K562 (cell line): ENCODE data around the gene INPP4B. TPM values are rescaled to one million over a fixed set of nuclear protein-coding genes. Genes with fewer than 3 reads are reported as not detected.

ENCODE experiments used
- ATAC-seq: fragments of 200-7000 bp; cut with Tn5 transposase; 3 replicates; pipeline ENCODE4 v1.9.1; 2020; ENCODE audit warnings: moderate library complexity
- BruUV-seq: library from RNA; stranded (reverse); fragments of 400-500 nt; replicated peaks from 2 replicates; lab custom pipeline; 2021; lab: Mats Ljungman, UMichigan
- CTCF ChIA-PET: fragments of 300-600 bp; formaldehyde crosslinking; extraction: SDS; loops from one replicate; lab custom pipeline; 2021; ENCODE audit warnings: low intra/inter-chr PET ratio; lab: Yijun Ruan, JAX
- POLR2A ChIA-PET: fragments of 300-600, 350-650 bp; sonication (Branson Sonifier 250); formaldehyde crosslinking; extraction: SDS; loops from one replicate; lab custom pipeline; 2021; ENCODE audit warnings: antibody characterized with exemption, inconsistent platforms; lab: Yijun Ruan, JAX
- DNase-seq, 4 experiments: peaks; one replicate each; pipeline versions ENCODE4 v3.0.0 to v3.0.0-alpha.2; 2011 to 2018; ENCODE audit warnings: low spot score in 3 of 4, mixed read lengths in 3 of 4; ENCODE audit errors: extremely low read depth in 1 of 4
- FAIRE-seq: peaks from 2 replicates; lab custom pipeline; 2011; peaks lifted over from hg19 to GRCh38; lab: Jason Lieb, UNC
- H2AFZ ChIP-seq: 2 replicates; pipeline ENCODE4 v1.6.0; 2011; ENCODE audit warnings: low read depth, low read length, control low read depth, inconsistent platforms
- H3K27ac ChIP-seq: fragments of 200-600 bp; 3 replicates; pipeline ENCODE4 v1.8.0; 2011; ENCODE audit warnings: low read depth, mild to moderate bottlenecking, control low read depth, inconsistent platforms, low read length, moderate library complexity, mixed read lengths; ENCODE audit errors: extremely low read depth
- H3K27me3 ChIP-seq, 2 experiments: fragments of 300-600 bp in 1 of 2; 2 replicates in 1 of 2; 3 replicates in 1 of 2; pipeline versions ENCODE4 v1.6.0 to v1.8.0; 2011; ENCODE audit warnings: inconsistent platforms in 2 of 2, low read length in 2 of 2, mild to moderate bottlenecking in 1 of 2, mixed read lengths in 1 of 2, moderate library complexity in 1 of 2; ENCODE audit not compliant: control insufficient read depth in 2 of 2, insufficient read depth in 2 of 2
- H3K36me3 ChIP-seq: fragments of 300-600 bp; 3 replicates; pipeline ENCODE4 v1.8.0; 2011; ENCODE audit warnings: mild to moderate bottlenecking, low read length, inconsistent platforms; ENCODE audit not compliant: control insufficient read depth, insufficient read depth
- H3K4me1 ChIP-seq, 2 experiments: fragments of 200-600 bp in 1 of 2; replicated peaks in 1 of 2; 2 replicates in 1 of 2; 3 replicates in 1 of 2; pipeline versions ENCODE4 v1.5.1 to v1.8.0; 2011; ENCODE audit warnings: inconsistent platforms in 2 of 2, low read length in 2 of 2, mild to moderate bottlenecking in 1 of 2, mixed read lengths in 1 of 2, moderate library complexity in 1 of 2; ENCODE audit not compliant: control insufficient read depth in 2 of 2, insufficient read depth in 2 of 2
- H3K4me2 ChIP-seq: 2 replicates; pipeline ENCODE4 v1.6.1; 2011; ENCODE audit warnings: low read length, control low read depth, inconsistent platforms, mixed read lengths; ENCODE audit not compliant: insufficient read depth
- H3K4me3 ChIP-seq: fragments of 200-600 bp; sonication (generic), shearing (Covaris generic); 2 replicates; pipeline ENCODE4 v1.5.1; 2016; ENCODE audit warnings: control low read depth, inconsistent platforms
- H3K79me2 ChIP-seq: fragments of 200-600 bp; 3 replicates; pipeline ENCODE4 v1.8.0; 2011; ENCODE audit warnings: low read length, inconsistent platforms; ENCODE audit not compliant: control insufficient read depth, insufficient read depth
- H3K9ac ChIP-seq, 2 experiments: 2 replicates each; pipeline versions ENCODE4 v1.6.0 to v1.6.1; 2011; ENCODE audit warnings: low read depth in 2 of 2, low read length in 2 of 2, control low read depth in 1 of 2, inconsistent platforms in 1 of 2, mild to moderate bottlenecking in 1 of 2, mixed read lengths in 1 of 2; ENCODE audit not compliant: insufficient read depth in 1 of 2
- H3K9me1 ChIP-seq: one replicate; pipeline ENCODE4 v1.6.0; 2011; ENCODE audit warnings: inconsistent platforms, mild to moderate bottlenecking, low read length, moderate library complexity; ENCODE audit not compliant: control insufficient read depth, insufficient read depth
- H3K9me3 ChIP-seq: replicated peaks from 2 replicates; pipeline ENCODE4 v1.5.1; 2011; ENCODE audit warnings: low read depth, low read length, inconsistent platforms; ENCODE audit not compliant: control insufficient read depth, insufficient read depth
- H4K20me1 ChIP-seq: replicated peaks from 2 replicates; pipeline ENCODE4 v1.6.1; 2011; ENCODE audit warnings: low read length, inconsistent platforms, mixed read lengths; ENCODE audit not compliant: control insufficient read depth, insufficient read depth
- ATF3 ChIP-seq, 2 experiments: fragments of 450-650 bp in 1 of 2; sonication (generic) in 1 of 2; formaldehyde crosslinking in 1 of 2; IDR thresholded peaks in 1 of 2; conservative IDR thresholded peaks in 1 of 2; 2 replicates each; pipeline versions ENCODE4 v1.6.1 to v1.8.1; 2016 to 2023; ENCODE audit warnings: mild to moderate bottlenecking in 2 of 2, moderate library complexity in 2 of 2, inconsistent platforms in 1 of 2, missing genetic modification reagents in 1 of 2
- CBX1 ChIP-seq: sonication (generic); IDR thresholded peaks from 2 replicates; pipeline ENCODE4 v1.6.1; 2016; ENCODE audit warnings: antibody characterized with exemption, low read depth, mild to moderate bottlenecking
- CC2D1A ChIP-seq: fragments of 450-650 bp; IDR thresholded peaks from 2 replicates; pipeline ENCODE4 v1.6.1; 2017; ENCODE audit warnings: mild to moderate bottlenecking
- CREBBP ChIP-seq: IDR thresholded peaks from one replicate; pipeline ENCODE4 v1.6.1; 2012; ENCODE audit warnings: low read depth, mild to moderate bottlenecking, control low read depth, inconsistent platforms, low read length
- CTCFL ChIP-seq: IDR thresholded peaks from 2 replicates; pipeline ENCODE4 v1.6.1; 2011; ENCODE audit warnings: borderline replicate concordance, low read depth, mild to moderate bottlenecking, moderate library complexity, low read length; ENCODE audit not compliant: insufficient read depth, poor library complexity, severe bottlenecking
- ELK3 ChIP-seq: fragments of 450-650 bp; formaldehyde crosslinking; IDR thresholded peaks from 2 replicates; pipeline ENCODE4 v1.4.0; 2020; ENCODE audit warnings: mild to moderate bottlenecking
- HDAC3 ChIP-seq: fragments of 450-650 bp; IDR thresholded peaks from 2 replicates; pipeline ENCODE4 v1.6.1; 2018; ENCODE audit warnings: borderline replicate concordance, mild to moderate bottlenecking, moderate library complexity; ENCODE audit not compliant: partially characterized antibody
- IFI16 ChIP-seq: fragments of 250-450 bp; sonication (Bioruptor Pico); IDR thresholded peaks from 2 replicates; pipeline ENCODE4 v2.1.2; 2022; ENCODE audit warnings: mild to moderate bottlenecking, inconsistent platforms
- ILK ChIP-seq: fragments of 450-650 bp; IDR thresholded peaks from 2 replicates; pipeline ENCODE4 v1.6.1; 2016; ENCODE audit warnings: missing genetic modification characterization, low read depth, mild to moderate bottlenecking, missing compliant biosample characterization, moderate library complexity, borderline replicate concordance
- KLF6 ChIP-seq: fragments of 250-450 bp; sonication (Bioruptor Pico); IDR thresholded peaks from 2 replicates; pipeline ENCODE4 v1.4.0; 2020; ENCODE audit warnings: mild to moderate bottlenecking, moderate library complexity, borderline replicate concordance
- RBM22 ChIP-seq: fragments of 200-400 bp; formaldehyde crosslinking; IDR thresholded peaks from 2 replicates; pipeline ENCODE4 v1.6.1; 2018; ENCODE audit warnings: low read length, low read depth; ENCODE audit not compliant: poor library complexity, severe bottlenecking
- SOX6 ChIP-seq: fragments of 450-650 bp; IDR thresholded peaks from 2 replicates; pipeline ENCODE4 v1.6.1; 2014; ENCODE audit warnings: mild to moderate bottlenecking
- TCF3 ChIP-seq: sonication (generic); formaldehyde crosslinking; IDR thresholded peaks from 2 replicates; pipeline ENCODE4 v1.4.0; 2020; ENCODE audit warnings: mild to moderate bottlenecking, missing genetic modification reagents
- XRCC4 ChIP-seq: IDR thresholded peaks from one replicate; pipeline ENCODE4 v1.6.1; 2011; ENCODE audit not compliant: insufficient read depth, insufficient read length; ENCODE audit errors: extremely low read depth
- YBX1 ChIP-seq: fragments of 450-650 bp; IDR thresholded peaks from 2 replicates; pipeline ENCODE4 v1.7.1; 2016; ENCODE audit warnings: mild to moderate bottlenecking
- ZNF146 ChIP-seq: IDR thresholded peaks from one replicate; pipeline ENCODE4 v1.6.1; 2018; ENCODE audit warnings: missing compliant biosample characterization; ENCODE audit not compliant: unreplicated experiment
- ZNF197 ChIP-seq: fragments of 200-800 bp; sonication (Bioruptor generic); IDR thresholded peaks from 2 replicates; pipeline ENCODE4 v1.6.1; 2016; ENCODE audit warnings: low read depth, missing genetic modification characterization, missing compliant biosample characterization
- ZNF212 ChIP-seq: fragments of 450-650 bp; formaldehyde crosslinking; IDR thresholded peaks from 2 replicates; pipeline ENCODE4 v1.4.0; 2020; ENCODE audit warnings: mild to moderate bottlenecking
- WGBS: fragments of 100-300 bp; shearing (Covaris generic); methylation state at CpG from one replicate; pipeline ENCODE4 v1.1.6; 2016; ENCODE audit warnings: low coverage, mixed read lengths; ENCODE audit not compliant: insufficient coverage; ENCODE audit errors: missing lambda C conversion rate; 5-methylcytosine and 5-hydroxymethylcytosine counted together
- in situ Hi-C: fragments of 300-500 bp; cut with MboI; formaldehyde crosslinking; loops from 4 replicates; pipeline ENCODE4 v1.15.0; 2018; ENCODE audit warnings: inconsistent platforms, mixed read lengths
- intact Hi-C: fragments of 100-400 bp; cut with micrococcal nuclease; formaldehyde crosslinking; loops from 2 replicates; pipeline ENCODE4 v1.14.2; 2022
- polyA plus RNA-seq, 8 experiments: library from polyadenylated mRNA; depleted of rRNA in 4 of 8; stranded (reverse) in 5 of 8; unstranded in 3 of 8; fragments of >200 nt; fragmentation: Nextera tagmentation in 2 of 8; fragmentation: Illumina TruSeq in 1 of 8; extraction: Ambion mirVana in 2 of 8; extraction: Trizol in 1 of 8; gene quantifications; 2 replicates each; pipeline versions ENCODE4 v1.2.1 to v1.2.3, GENCODE V29; 2011 to 2014; ENCODE audit warnings: inconsistent platforms in 1 of 8, missing spikeins in 1 of 8
- total RNA-seq, 7 experiments: library from RNA; depleted of rRNA in 6 of 7; stranded (reverse); fragments of >200 nt in 6 of 7; fragmentation: Illumina TruSeq in 2 of 7; extraction: Trizol in 2 of 7; gene quantifications; 2 replicates each; pipeline versions ENCODE4 v1.2.1 to v1.2.3, GENCODE V29; 2011 to 2021; ENCODE audit warnings: low replicate concordance in 1 of 7

Gene INPP4B
- total and polyA plus RNA-seq, 9 of the 15 experiments (the other 6 are each of a cell fraction or from before 2014, with no cell fraction given): 0.04 to 0.11 TPM; not detected in 7

GRCh38 chr4:142565771-142566170, 280.3 kb downstream of the INPP4B start:
- ChIA-PET CTCF (no interaction called here), POLR2A (no interaction called here)
- H3K4me3 ChIP-seq: no peak overlapping the region
- intact Hi-C loops: no loop called here
- 5% methylated on average over 7 of the region's 7 CpGs for WGBS
- ATAC-seq (no peak), FAIRE-seq (no peak), DNase-seq (no peak)
- no peak overlapping the region for H3K27ac ChIP-seq
- H2AFZ ChIP-seq: no peak overlapping the region
- H3K79me2 ChIP-seq: no peaks in the 10 kb centered on the region
- H3K9ac ChIP-seq: no peak overlapping the region
- no peaks in the 10 kb centered on the region for H3K9me1 ChIP-seq
- no peaks in the 10 kb centered on the region for H3K4me1 ChIP-seq
- in situ Hi-C loops: no loop called here
- no TSS peak for BruUV-seq
- no peaks in the 10 kb centered on the region for H3K27me3 ChIP-seq
- H3K4me2 ChIP-seq: no peak overlapping the region
- no peak for TF ChIP-seq TCF3 (CRISPR knock-in tag)
- no peak for TF ChIP-seq XRCC4
- no peak for TF ChIP-seq CBX1
- TF ChIP-seq ZNF146 (CRISPR knock-in tag): no peak
- no peak for TF ChIP-seq CC2D1A
- no peak for TF ChIP-seq ELK3
- TF ChIP-seq YBX1: no peak
- TF ChIP-seq SOX6: no peak
- TF ChIP-seq ZNF212 (CRISPR knock-in tag): no peak
- no peak for TF ChIP-seq KLF6 (CRISPR knock-in tag)
- TF ChIP-seq IFI16 (CRISPR knock-in tag): no peak
- no peak for TF ChIP-seq ATF3 (IDR thresholded peaks at IDR 0.05)
- TF ChIP-seq ATF3 (CRISPR knock-in tag; conservative IDR thresholded peaks at IDR 0.05): no peak
- no peak for TF ChIP-seq ZNF197
- no peak for TF ChIP-seq HDAC3
- no peak for TF ChIP-seq RBM22
- no peak for TF ChIP-seq CTCFL
- TF ChIP-seq CREBBP: no peak
- no peak for TF ChIP-seq ILK
- no peaks in the 10 kb centered on the region for H4K20me1 ChIP-seq
- H3K36me3 ChIP-seq: no peaks in the 10 kb centered on the region
- H3K9me3 ChIP-seq: no peaks in the 10 kb centered on the region
